GM21423 (cell line): ENCODE data around the gene RGMB.
A peak's percentile ranks its signal among the peaks of the same experiment; 100 is the strongest.

Source experiments
- ATAC-seq: cut with Tn5 transposase; IDR thresholded peaks from one replicate; pipeline ENCODE4 v1.9.1; 2021; ENCODE audit warnings: mild to moderate bottlenecking, moderate library complexity; ENCODE audit not compliant: unreplicated experiment

The RGMB gene

GRCh38 chr5:98783051-98783649 lies 9.7 kb downstream of the RGMB start:
- no peak for ATAC-seq

DNA sequence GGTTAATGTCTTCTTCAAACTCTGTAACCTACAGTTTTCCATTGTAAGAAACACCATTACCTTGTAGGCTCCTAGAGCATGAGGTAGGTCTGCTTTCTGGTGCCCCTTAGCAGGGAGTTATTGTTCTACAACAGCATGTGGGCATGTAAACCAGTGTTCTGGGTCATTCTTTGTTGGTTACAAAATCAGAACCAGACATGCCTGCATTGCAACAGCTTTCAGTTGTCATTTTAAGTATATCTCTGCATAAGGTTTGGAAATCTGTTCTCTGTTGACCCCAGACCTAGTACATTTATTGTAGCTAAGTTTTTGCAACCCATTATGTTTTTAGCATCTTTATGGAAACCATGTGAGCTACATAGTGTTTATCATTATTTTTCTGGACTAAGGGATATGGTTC lies 10.9 kb downstream of the RGMB start:
- no peak for ATAC-seq

DNA sequence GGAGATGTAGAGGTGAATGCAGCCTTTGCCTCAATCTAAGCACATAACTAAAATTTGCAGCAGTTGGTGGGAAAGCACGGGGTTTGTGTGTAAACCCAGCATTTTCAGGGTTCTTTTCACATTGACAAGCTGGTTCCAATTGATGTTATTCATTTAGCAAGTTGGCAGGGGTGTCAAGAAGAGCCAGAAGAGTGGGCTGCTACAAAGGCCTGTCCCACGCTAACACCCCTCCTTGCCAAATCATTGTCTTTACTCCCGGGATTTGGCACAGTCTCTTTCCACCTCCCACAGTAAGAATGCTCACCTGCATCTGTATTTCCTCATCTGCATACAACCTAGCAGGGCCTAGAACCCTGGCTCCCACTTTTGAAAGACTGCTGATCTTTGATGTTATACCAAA lies 11.8 kb downstream of the RGMB start:
- no peak for ATAC-seq

DNA sequence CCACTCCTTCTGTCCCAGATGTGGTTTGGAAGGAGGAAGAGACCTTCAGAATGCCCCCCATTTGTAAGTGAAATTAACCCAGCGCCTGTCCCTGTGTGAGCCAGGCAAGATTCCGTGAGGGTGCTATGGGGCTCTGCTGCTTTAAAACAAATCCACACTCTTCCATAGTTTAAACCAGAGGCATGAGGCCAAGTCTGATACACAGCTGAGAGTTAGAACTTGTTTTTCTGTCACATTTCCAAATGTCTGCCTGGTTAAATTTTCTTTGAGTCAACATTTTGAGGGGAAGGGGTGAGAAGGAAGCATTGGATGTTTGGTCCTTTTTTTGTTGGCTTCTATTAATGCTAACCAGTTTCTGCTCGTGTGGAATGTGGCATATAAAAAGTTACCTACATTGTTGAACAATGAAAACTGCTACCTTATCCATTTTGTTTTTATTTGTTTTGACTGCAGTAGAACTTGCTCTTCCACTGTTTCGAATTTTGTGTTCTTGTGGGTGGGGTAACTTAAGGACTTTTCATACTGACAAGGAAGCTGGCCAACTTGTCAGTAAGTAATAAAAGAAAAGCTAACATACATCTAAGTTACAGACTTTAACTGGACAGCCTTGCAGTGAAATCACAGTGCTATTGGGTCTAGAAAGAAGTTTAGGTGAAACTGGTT lies 12.9 kb downstream of the RGMB start:
- no peak for ATAC-seq

- ATAC-seq: no peak
Measured at GRCh38 chr5:98787131-98787719, 13.8 kb downstream of the RGMB start.

- ATAC-seq: no peak
Measured at GRCh38 chr5:98789029-98789428, 15.6 kb downstream of the RGMB start.

GRCh38 chr5:98791001-98791519 lies 17.6 kb downstream of the RGMB start:
- no peak for ATAC-seq

DNA sequence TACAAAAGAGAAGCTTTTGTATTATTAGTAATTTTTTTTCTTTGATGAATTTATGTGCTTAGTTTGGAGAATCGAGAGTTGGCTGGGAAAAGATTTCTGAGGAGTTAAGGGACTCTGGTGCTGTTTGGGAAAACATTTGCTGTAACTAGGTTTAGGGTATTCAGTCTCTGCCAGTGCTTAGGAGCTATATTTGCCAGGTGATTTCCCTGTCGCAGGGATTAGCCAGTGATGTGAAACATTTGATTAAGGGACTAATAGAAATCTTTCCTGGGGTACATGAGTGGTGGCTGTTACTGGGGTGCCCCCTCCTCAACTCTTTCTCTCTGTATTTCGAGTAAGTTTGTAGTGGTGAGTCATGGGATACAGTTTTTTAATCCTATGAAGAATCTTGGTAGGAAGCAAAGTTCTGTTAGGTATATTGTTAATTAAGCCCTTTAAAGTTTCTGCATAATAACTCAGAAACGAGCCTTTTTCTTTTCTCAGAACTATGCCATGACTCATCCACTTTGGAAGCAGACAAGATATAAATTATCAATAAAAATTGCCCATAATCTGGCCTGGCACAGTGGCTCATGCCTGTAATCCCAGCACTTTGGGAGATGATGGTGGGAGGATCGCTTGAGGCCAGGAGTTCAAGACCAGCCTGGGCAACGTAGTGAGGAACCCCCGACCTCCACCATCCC lies 18.6 kb downstream of the RGMB start:
- ATAC-seq: no peak

- no peak for ATAC-seq
Measured at GRCh38 chr5:98793223-98793622, 19.8 kb downstream of the RGMB start.

DNA sequence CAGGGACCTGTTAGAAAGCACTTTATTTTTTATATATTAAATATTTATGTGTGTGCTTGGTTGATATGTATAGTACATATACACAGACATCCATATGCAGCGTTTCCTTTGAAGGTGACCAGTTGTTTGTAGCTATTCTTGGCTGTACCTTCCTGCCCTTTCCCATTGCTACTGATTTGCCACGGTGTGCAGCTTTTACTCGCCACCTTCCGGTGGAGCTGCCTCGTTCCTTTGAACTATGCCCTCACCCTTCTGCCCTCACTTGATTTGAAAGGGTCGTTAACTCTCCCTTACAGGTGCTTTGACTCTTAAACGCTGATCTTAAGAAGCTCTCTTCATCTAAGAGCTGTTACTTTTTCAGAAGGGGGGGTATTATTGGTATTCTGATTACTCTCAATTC lies 20.5 kb downstream of the RGMB start:
- ATAC-seq: no peak

DNA sequence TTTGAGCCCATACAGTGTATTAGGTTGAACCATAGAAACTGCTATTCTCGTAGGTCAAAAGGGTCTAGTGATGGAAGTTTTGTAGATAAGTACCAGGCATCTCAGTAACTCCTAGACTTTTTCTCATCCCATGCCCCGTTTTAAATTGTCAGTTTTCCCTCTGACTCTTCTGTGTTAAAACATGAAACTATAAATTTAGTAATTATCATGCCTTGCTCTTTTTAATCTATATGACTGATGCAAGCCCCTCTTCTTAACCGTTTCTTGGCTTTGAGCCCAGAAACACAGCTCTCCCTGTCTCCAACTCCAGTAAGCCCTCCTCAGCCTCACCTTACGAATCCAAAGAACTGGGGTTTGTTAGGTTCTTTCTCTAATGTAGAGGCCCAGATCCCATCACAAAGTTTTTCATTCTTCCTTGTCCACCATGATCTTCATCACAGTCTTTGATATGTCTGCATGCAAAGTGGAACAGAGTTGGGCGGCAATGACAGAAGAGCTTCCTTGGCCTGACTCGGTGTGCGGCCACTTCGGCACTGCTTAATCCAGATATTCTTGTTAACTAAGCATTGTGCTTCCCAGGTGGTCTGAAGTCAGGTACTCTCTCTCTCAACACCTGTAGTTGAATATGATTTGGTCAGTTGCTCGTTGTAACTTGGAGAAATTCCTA lies 21.1 kb downstream of the RGMB start:
- ATAC-seq: no peak

GRCh38 chr5:98795243-98795642 lies 21.8 kb downstream of the RGMB start:
- ATAC-seq: no peak

GRCh38 chr5:98796197-98796972 lies 22.9 kb downstream of the RGMB start:
- ATAC-seq: peak; percentile 83

DNA sequence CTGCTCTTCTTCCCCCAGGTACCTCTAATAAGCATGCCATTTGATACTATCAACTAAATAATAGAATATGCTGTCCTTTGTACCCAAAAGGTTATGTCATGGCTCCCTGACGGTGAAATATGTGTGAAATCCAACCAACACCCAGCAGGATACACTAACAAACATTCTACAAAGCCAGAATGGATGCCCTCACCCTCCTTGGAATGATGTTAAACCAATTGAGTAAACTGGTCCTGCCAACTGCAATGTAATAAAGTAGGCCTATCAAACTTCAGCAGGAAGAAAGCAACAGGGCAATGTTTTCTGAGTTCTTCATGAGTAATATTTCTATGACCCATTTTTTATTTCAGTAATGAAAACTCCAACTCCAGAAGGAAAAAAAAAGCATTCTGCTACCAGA lies 24.9 kb downstream of the RGMB start:
- ATAC-seq: no peak

DNA sequence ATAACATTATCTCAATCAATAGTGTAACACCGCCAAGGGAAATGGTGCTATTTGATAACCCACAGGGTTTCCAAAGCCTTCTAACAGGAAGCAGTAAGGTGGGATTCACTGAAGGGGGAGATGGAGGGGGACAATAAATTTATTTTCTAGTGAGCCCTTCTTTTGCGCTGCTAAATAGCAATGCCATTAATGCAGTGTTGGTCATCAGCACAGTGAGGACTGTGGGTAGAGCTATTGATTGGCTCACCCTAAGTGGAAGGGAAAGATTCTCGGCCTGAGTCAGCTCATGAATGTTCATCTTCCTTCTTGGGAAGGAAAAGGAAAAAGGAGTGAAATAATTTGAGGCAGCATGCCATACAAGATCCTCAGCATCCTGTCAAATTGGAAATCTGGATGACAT lies 25.4 kb downstream of the RGMB start:
- no peak for ATAC-seq

GRCh38 chr5:98804066-98804465 lies 30.6 kb downstream of the RGMB start:
- ATAC-seq: no peak

DNA sequence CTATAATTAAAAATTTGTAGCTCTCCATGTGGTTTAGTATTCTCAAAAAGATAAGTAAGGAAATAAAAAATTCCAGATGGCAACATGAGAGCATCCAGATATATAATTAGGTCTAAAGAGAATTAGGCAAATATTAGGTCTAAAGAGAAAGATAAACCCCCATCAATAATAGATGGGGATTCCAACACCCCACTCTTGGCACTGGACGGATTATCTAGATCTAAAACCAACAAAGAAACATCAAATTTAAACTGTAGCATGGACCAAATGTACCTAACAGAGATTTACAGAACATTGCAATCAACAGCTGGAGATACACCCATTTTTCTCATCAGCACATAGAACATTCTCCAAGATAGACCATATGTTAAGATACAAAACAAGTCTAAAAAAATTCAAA lies 31.6 kb downstream of the RGMB start:
- ATAC-seq: no peak

DNA sequence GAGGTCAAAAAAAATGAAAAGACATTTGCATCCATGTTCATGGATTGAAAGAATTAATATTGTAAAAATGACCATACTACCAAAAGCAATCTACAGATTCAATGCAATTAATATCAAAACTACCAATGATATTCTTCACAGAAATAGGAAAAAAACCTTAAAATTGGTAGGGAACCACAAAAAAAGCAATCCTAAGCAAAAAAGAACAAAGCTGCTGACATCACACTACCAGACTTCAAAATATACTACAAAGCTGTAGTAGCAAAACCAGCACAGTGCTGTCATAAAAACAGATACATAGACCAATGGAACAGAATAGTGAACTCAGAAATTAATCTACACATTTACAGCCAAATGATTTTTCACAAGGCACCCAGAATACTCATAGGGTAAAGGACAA lies 34.3 kb downstream of the RGMB start:
- ATAC-seq: no peak

DNA sequence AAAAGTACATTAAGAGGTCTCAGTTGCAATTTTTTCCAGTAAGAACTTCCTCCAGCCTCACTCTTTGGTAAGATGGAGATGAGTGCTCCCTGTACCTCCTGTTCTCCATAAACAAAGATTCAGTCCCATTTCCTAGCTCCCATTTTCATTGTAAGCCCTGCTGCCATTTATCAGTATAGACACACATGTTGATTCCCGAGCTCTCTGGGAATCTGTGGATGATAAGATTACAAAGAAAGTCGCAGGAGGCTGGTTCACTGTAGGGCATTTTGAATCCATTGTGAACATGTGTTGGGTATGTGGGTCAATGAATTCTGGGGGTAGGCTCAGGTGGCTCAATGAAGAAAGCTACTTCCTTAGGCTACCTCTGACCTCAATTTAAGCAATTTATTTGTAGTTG lies 36.7 kb downstream of the RGMB start:
- ATAC-seq: no peak

- no peak for ATAC-seq
Measured at GRCh38 chr5:98813755-98814154, 40.3 kb downstream of the RGMB start.
